GM12891 (cell line): ENCODE results near the gene NCKAP5.

Experiments used
- POLR2A ChIP-seq: IDR thresholded peaks from 2 replicates; pipeline ENCODE4 v1.6.1; 2011; ENCODE audit warnings: low read depth, low read length, control low read depth
- POLR2AphosphoS5 ChIP-seq: IDR thresholded peaks from 2 replicates; pipeline ENCODE4 v1.6.1; 2011; ENCODE audit warnings: low read depth, low read length, control low read depth
- POU2F2 ChIP-seq: IDR thresholded peaks from 2 replicates; pipeline ENCODE4 v1.6.1; 2011; ENCODE audit warnings: low read depth, mild to moderate bottlenecking, control low read depth, low read length, moderate library complexity
- SPI1 ChIP-seq: IDR thresholded peaks from 2 replicates; pipeline ENCODE4 v1.6.1; 2011; ENCODE audit warnings: low read depth, low read length, control low read depth
- TAF1 ChIP-seq: IDR thresholded peaks from 2 replicates; pipeline ENCODE4 v1.6.1; 2011; ENCODE audit warnings: low read depth, low read length, control low read depth

GRCh38 chr2:132783883-132784282, 784.4 kb downstream of the NCKAP5 start:
- TF ChIP-seq POLR2AphosphoS5 (no peak), POLR2A (no peak), TAF1 (no peak), POU2F2 (no peak), SPI1 (no peak)
